GM12878 (cell line): ENCODE results near the gene ACOT13. TPM values are rescaled to one million over a fixed set of nuclear protein-coding genes. Genes with fewer than 3 reads are reported as not detected.

Source experiments
- BACH1 ChIP-seq: fragments of 450-650 bp; IDR thresholded peaks from 2 replicates; pipeline ENCODE4 v1.6.1; 2017; ENCODE audit warnings: mild to moderate bottlenecking, borderline replicate concordance
- CHD1 ChIP-seq: IDR thresholded peaks from 2 replicates; pipeline ENCODE4 v1.6.1; 2012; ENCODE audit warnings: low read depth, low read length, improper control_type of control experiment
- DPF2 ChIP-seq: fragments of 450-650 bp; IDR thresholded peaks from 2 replicates; pipeline ENCODE4 v1.6.1; 2017; ENCODE audit warnings: mild to moderate bottlenecking
- HDGF ChIP-seq: fragments of 450-650 bp; IDR thresholded peaks from 2 replicates; pipeline ENCODE4 v1.6.1; 2016; ENCODE audit warnings: antibody characterized with exemption
- IKZF1 ChIP-seq: fragments of 450-650 bp; conservative IDR thresholded peaks from 2 replicates; pipeline ENCODE4 v1.6.1; 2017; ENCODE audit warnings: antibody characterized with exemption, mild to moderate bottlenecking
- IKZF2 ChIP-seq, 2 experiments: fragments of 450-650 bp; IDR thresholded peaks; 2 replicates each; pipeline ENCODE4 v1.6.1; 2017; ENCODE audit warnings: mild to moderate bottlenecking in 2 of 2, moderate library complexity in 2 of 2
- MEF2B ChIP-seq: fragments of 450-650 bp; IDR thresholded peaks from 2 replicates; pipeline ENCODE4 v1.6.1; 2018; ENCODE audit warnings: mild to moderate bottlenecking, moderate library complexity; ENCODE audit not compliant: partially characterized antibody, poor library complexity, severe bottlenecking
- MLLT1 ChIP-seq: fragments of 450-650 bp; IDR thresholded peaks from 2 replicates; pipeline ENCODE4 v1.6.1; 2016; ENCODE audit warnings: mild to moderate bottlenecking
- MTA2 ChIP-seq: fragments of 450-650 bp; IDR thresholded peaks from 2 replicates; pipeline ENCODE4 v1.6.1; 2016; ENCODE audit warnings: low read depth, mild to moderate bottlenecking, moderate library complexity
- MTA3 ChIP-seq: IDR thresholded peaks from 2 replicates; pipeline ENCODE4 v1.6.1; 2012; ENCODE audit warnings: low read length, inconsistent platforms, borderline replicate concordance
- MYB ChIP-seq: fragments of 150-350 bp; IDR thresholded peaks from 2 replicates; pipeline ENCODE4 v1.6.1; 2014; ENCODE audit warnings: mild to moderate bottlenecking, low read depth, low read length, borderline replicate concordance
- MYC ChIP-seq: IDR thresholded peaks from 2 replicates; pipeline ENCODE4 v1.6.1; 2011; ENCODE audit warnings: mild to moderate bottlenecking, low read length, moderate library complexity, inconsistent platforms; ENCODE audit not compliant: insufficient read depth, insufficient replicate concordance, insufficient read length, severe bottlenecking
- NBN ChIP-seq: fragments of 450-650 bp; IDR thresholded peaks from 2 replicates; pipeline ENCODE4 v1.6.1; 2016
- NFYB ChIP-seq: IDR thresholded peaks from 2 replicates; pipeline ENCODE4 v1.6.1; 2011; ENCODE audit warnings: low read depth, mild to moderate bottlenecking, low read length, improper control_type of control experiment, moderate library complexity; ENCODE audit not compliant: insufficient read depth
- POLR2AphosphoS2 ChIP-seq: IDR thresholded peaks from 2 replicates; pipeline ENCODE4 v1.6.1; 2011; ENCODE audit warnings: low read depth, mild to moderate bottlenecking, low read length, improper control_type of control experiment, moderate library complexity
- POLR2AphosphoS5 ChIP-seq: IDR thresholded peaks from 2 replicates; pipeline ENCODE4 v1.6.1; 2011; ENCODE audit warnings: mild to moderate bottlenecking, low read length, inconsistent platforms
- RUNX3 ChIP-seq: IDR thresholded peaks from 2 replicates; pipeline ENCODE4 v1.6.1; 2012; ENCODE audit warnings: low read length, inconsistent platforms
- SIN3A ChIP-seq: IDR thresholded peaks from 2 replicates; pipeline ENCODE4 v1.6.1; 2012; ENCODE audit warnings: low read depth, low read length, improper control_type of control experiment
- SIX5 ChIP-seq: IDR thresholded peaks from 2 replicates; pipeline ENCODE4 v1.6.1; 2011; ENCODE audit warnings: mild to moderate bottlenecking, low read depth, low read length, moderate library complexity; ENCODE audit not compliant: severe bottlenecking
- TCF12 ChIP-seq: IDR thresholded peaks from 2 replicates; pipeline ENCODE4 v1.6.1; 2011; ENCODE audit warnings: low read depth, mild to moderate bottlenecking, low read length
- TCF3 ChIP-seq: IDR thresholded peaks from 2 replicates; pipeline ENCODE4 v1.6.1; 2012; ENCODE audit warnings: low read depth, mild to moderate bottlenecking, low read length, borderline replicate concordance; ENCODE audit not compliant: insufficient read depth
- TCF7 ChIP-seq: IDR thresholded peaks from 2 replicates; pipeline ENCODE4 v1.6.1; 2014; ENCODE audit warnings: antibody characterized with exemption, borderline replicate concordance
- ZBTB33 ChIP-seq: fragments of 450-650 bp; IDR thresholded peaks from 2 replicates; pipeline ENCODE4 v1.6.1; 2017; ENCODE audit warnings: mild to moderate bottlenecking
- polyA plus RNA-seq, 11 experiments: library from polyadenylated mRNA; depleted of rRNA in 4 of 11; unstranded in 6 of 11; stranded (reverse) in 5 of 11; fragments of >200 nt; fragmentation: Nextera tagmentation in 4 of 11; fragmentation: Illumina TruSeq in 1 of 11; extraction: Ambion mirVana in 4 of 11; extraction: Trizol in 1 of 11; gene quantifications; 1 replicate in 1 of 11; 2 replicates in 10 of 11; pipeline versions ENCODE4 v1.2.1 to v1.2.3, GENCODE V29; 2011 to 2016; ENCODE audit warnings: inconsistent platforms in 2 of 11, missing spikeins in 2 of 11, low read depth in 1 of 11
- total RNA-seq, 4 experiments: library from RNA; depleted of rRNA in 3 of 4; stranded (reverse); fragments of >200 nt in 3 of 4; fragmentation: Illumina TruSeq in 1 of 4; extraction: Trizol in 1 of 4; gene quantifications; 2 replicates each; pipeline versions ENCODE4 v1.2.1 to v1.2.3, GENCODE V29; 2013 to 2021
- TF ChIP-seq, protein P1 (sequence below): IDR thresholded peaks from 2 replicates; pipeline ENCODE4 v1.6.1; 2011; ENCODE audit warnings: low read depth, low read length, improper control_type of control experiment, borderline replicate concordance

Gene ACOT13
- total and polyA plus RNA-seq, 10 of the 15 experiments (the other 5 are each of a cell fraction or from before 2014, with no cell fraction given), result 6.0 to 60.6 (median 36.6) TPM

- TF ChIP-seq MLLT1 (peak; percentile 85), MYC (no peak), TCF7 (0 out of 2 replicates have a peak, but pooled peaks have one; percentile 8), MTA2 (peak; percentile 39; the same call in 1 of the 2 replicates), TCF3 (peak; percentile 17; the same call in 1 of the 2 replicates), DPF2 (peak; percentile 61), MTA3 (peak; percentile 88; the same call in 1 of the 2 replicates), SIN3A (peak; percentile 83; the same call in 1 of the 2 replicates), SIX5 (no peak), ZBTB33 (no peak), MEF2B (peak; percentile 21), CHD1 (peak; percentile 91; the same call in 1 of the 2 replicates), HDGF (0 out of 2 replicates have a peak, but pooled peaks have one; percentile 49), IKZF2 (IDR thresholded peaks at IDR 0.05) (peak; percentile 42 to 55), BACH1 (peak; percentile 82), TCF12 (peak; percentile 65; the same call in 1 of the 2 replicates), IKZF1 (peak; percentile 64), POLR2AphosphoS2 (peak; percentile 91), NBN (peak; percentile 64; the same call in 1 of the 2 replicates), NFYB (peak; percentile 54; the same call in 1 of the 2 replicates), RUNX3 (peak; percentile 39), POLR2AphosphoS5 (peak; percentile 95), MYB (no peak)
- TF ChIP-seq, protein P1, sequence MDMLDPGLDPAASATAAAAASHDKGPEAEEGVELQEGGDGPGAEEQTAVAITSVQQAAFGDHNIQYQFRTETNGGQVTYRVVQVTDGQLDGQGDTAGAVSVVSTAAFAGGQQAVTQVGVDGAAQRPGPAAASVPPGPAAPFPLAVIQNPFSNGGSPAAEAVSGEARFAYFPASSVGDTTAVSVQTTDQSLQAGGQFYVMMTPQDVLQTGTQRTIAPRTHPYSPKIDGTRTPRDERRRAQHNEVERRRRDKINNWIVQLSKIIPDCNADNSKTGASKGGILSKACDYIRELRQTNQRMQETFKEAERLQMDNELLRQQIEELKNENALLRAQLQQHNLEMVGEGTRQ, result no peak
Observed at GRCh38 chr6:24719125-24719971, 52.5 kb downstream of the ACOT13 start, which contains the start of gene C6orf62 (continued).
